ENCODE measurements around the gene TRAPPC11.

GRCh38 chr4:183627979-183628588 lies 31.0 kb upstream of the TRAPPC11 start:
- no peak for TF ChIP-seq CTCF (IDR thresholded peaks at IDR 0.05; ENCODE audit: low read depth, low read length)
- no peak for TF ChIP-seq MAX (IDR thresholded peaks at IDR 0.05; ENCODE audit: low read depth, low read length)
- no peak for TF ChIP-seq POLR2A (IDR thresholded peaks at IDR 0.05; ENCODE audit: extremely low read depth, insufficient read length)
- no peak for TF ChIP-seq MYC (IDR thresholded peaks at IDR 0.05; ENCODE audit: low read depth, low read length)
